C4-2B (cell line): ENCODE data around the gene RET.
A peak's percentile ranks its signal among the peaks of the same experiment; 100 is the strongest.

Source experiments
- H3K27ac ChIP-seq: fragments of 450-650 bp; 2 replicates; pipeline ENCODE4 v1.5.1; 2017
- ZFX ChIP-seq: fragments of 450-650 bp; IDR thresholded peaks from 2 replicates; pipeline ENCODE4 v1.6.1; 2017
- TF ChIP-seq, protein P1 (sequence below): fragments of 450-650 bp; conservative IDR thresholded peaks from 2 replicates; pipeline ENCODE4 v1.5.1; 2017; ENCODE audit warnings: mild to moderate bottlenecking

RET gene

DNA sequence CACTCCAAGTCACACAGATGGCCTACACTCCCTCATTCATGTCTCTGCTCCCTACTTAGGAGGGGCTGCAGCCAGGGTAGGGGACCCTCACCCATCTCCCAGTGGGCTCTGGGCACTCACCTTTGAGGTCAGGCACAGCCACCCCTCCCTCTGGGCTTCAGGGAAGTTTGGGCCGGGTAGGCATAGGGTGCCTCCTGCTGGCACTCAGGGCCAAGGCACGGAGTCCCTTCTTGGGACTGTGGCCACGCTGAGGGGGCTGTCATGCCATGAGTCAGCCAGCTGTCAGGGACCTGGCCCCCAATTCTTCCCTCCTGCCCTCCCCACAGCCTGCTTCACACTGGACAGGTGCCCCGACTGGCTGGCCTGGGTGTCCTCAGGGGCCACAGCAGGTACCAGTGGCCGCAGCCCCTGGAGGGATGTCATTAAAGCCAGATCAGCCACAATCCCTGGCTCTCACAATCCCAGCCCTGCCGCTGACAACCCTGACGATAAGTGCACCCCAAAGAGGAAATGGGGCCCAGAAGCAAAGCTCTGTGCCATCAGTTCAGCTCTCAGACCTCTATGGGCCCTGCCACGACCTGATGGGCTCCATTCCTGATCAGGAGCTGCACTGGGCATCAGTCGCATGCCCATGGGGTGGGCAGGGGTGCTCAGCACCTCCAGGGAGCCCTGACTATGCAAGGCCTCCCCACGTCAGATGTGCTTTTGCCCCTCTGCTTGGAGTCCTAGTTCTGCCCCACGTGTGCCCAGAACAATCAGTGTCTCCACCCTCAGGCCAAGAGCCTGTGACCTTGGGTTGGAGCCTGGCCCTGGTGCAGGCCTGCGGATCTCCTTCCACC is 34.1 kb upstream of the RET start:
- no peak overlapping the region for H3K27ac ChIP-seq
- TF ChIP-seq ZFX = no peak
- TF ChIP-seq, protein P1, sequence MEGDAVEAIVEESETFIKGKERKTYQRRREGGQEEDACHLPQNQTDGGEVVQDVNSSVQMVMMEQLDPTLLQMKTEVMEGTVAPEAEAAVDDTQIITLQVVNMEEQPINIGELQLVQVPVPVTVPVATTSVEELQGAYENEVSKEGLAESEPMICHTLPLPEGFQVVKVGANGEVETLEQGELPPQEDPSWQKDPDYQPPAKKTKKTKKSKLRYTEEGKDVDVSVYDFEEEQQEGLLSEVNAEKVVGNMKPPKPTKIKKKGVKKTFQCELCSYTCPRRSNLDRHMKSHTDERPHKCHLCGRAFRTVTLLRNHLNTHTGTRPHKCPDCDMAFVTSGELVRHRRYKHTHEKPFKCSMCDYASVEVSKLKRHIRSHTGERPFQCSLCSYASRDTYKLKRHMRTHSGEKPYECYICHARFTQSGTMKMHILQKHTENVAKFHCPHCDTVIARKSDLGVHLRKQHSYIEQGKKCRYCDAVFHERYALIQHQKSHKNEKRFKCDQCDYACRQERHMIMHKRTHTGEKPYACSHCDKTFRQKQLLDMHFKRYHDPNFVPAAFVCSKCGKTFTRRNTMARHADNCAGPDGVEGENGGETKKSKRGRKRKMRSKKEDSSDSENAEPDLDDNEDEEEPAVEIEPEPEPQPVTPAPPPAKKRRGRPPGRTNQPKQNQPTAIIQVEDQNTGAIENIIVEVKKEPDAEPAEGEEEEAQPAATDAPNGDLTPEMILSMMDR = no peak

- H3K27ac ChIP-seq = no peak overlapping the region
- no peak for TF ChIP-seq ZFX
- TF ChIP-seq, protein P1 = no peak
Measured at GRCh38 chr10:43043342-43043772, 33.5 kb upstream of the RET start.

DNA sequence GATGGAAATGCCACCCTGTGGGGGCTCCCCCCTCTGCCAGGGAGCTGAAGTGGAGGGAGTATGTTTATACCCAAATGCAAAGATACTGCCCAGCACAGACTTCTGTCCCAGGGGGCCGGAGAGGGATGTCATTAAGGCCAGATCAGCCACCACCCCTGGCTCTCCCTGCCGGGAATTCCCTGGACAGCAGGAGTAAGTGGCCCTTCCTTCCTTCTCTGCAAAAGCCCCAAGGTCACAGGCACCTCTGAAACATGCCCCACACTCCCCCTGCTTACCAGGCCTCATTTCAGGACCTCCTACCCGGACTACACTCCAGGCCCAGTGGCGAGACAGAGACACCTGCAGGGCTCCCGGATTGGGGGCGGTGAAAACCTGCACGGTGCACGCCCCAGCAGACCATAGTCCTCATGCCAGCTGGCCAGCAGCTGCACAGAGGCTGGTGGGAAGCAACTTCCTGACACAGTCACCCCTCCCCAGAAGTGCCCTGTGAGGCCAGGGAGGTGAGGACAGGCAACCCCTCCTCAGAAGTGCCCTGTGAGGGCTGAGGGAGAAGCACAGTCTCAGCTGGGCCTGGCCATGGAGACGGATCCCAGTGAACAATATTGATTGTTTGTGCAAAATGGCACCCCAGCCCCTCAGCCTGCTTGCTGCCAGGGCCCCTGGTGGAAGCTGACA is 33.0 kb upstream of the RET start:
- peak overlapping the region; percentile 7; the same call in 1 of the 2 replicates for H3K27ac ChIP-seq
- TF ChIP-seq ZFX = no peak
- TF ChIP-seq, protein P1 = no peak

GRCh38 chr10:43044448-43044921 is 32.4 kb upstream of the RET start:
- TF ChIP-seq, protein P1 = no peak
- TF ChIP-seq ZFX = no peak
- peak overlapping the region; percentile 7; the same call in 1 of the 2 replicates for H3K27ac ChIP-seq

DNA sequence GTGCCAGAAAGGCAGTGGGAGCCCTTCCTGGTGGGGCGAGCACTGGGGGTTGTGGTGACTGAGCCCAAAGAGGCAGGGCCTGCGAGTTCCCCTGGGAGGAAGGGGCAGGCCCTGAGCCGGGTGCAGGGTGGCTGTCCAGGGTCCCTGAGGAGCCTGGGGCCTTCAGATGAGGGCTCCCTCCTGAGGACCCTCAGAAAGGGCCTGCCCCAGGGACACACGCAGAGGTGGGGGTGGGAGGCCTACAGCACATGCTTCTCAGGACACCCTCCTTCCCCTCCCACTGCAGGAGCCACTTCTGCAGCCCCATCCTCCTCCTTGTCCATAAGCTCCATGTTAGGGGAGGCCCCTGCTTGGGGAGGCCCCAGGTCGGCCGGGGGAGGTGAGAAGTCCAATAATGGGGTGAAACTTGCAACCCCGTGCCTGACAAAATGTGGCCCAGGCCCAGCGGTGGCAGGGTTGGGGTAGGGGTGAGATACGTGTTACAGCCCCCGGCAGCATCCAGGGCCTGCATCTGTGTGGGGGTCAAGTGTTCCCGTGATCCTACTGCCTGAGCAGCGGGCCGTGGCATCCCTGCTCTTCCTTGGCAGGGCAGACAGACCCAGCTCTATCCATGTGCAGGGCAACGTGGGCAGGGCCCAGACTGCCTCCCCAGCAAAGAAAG is 31.8 kb upstream of the RET start:
- TF ChIP-seq, protein P1 = no peak
- no peak for TF ChIP-seq ZFX
- H3K27ac ChIP-seq = peak overlapping the region; percentile 7; the same call in 1 of the 2 replicates

DNA sequence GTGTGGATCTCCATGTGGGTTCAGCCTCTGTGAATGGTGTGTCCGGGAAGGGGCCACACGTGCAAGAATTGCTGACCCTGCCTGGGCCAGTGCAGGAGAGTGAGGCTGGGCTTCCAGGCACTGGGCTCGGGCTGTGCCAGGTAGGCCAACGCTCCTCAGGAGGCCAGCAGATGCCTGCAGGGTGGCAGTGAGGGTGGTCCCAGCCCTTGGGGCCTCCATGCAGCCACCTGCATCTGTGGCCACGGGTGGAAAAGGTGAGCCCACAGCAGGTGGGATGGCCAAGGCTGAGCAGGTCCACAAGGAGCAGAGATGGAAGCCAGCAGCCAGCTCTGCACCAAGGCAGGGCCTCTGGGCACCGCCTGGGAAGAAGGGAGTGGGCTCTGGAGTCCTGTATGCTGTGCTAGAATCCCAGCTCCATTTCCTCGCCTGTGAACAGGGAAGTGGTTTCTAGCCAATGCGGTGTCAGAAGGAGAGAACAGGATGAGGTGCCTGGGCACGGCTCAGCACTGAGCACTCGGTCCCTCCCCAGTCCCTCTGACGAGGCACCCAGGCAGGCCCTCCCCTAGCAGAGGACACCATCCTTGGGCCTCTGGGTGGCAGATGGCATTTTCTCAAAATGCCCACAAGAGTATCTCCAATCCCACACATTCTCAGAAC is 31.1 kb upstream of the RET start:
- no peak for TF ChIP-seq ZFX
- TF ChIP-seq, protein P1 = no peak
- H3K27ac ChIP-seq = no peak overlapping the region; the same call in 1 of the 2 replicates
